ENCODE results near the gene BNIP1.

- TF ChIP-seq CTCF (IDR thresholded peaks at IDR 0.05; ENCODE audit: borderline replicate concordance, extremely low read depth, low read length, poor library complexity, severe bottlenecking) = no peak
- no peak for TF ChIP-seq EZH2 (IDR thresholded peaks at IDR 0.05; ENCODE audit: borderline replicate concordance, low read depth, low read length, severe bottlenecking)
Observed at GRCh38 chr5:173213236-173213933, 69.1 kb downstream of the BNIP1 start.
